HG02973 (cell line): ENCODE measurements around the gene TMEM236.

Source experiments
- ATAC-seq: cut with Tn5 transposase; IDR thresholded peaks from one replicate; pipeline ENCODE4 v1.9.1; 2021; ENCODE audit warnings: moderate library complexity; ENCODE audit not compliant: unreplicated experiment

The TMEM236 gene

GRCh38 chr10:17817316-17817715 is 65.3 kb downstream of the TMEM236 start:
- ATAC-seq = no peak

- ATAC-seq = no peak
Observed at GRCh38 chr10:17817790-17818189, 65.8 kb downstream of the TMEM236 start.

DNA sequence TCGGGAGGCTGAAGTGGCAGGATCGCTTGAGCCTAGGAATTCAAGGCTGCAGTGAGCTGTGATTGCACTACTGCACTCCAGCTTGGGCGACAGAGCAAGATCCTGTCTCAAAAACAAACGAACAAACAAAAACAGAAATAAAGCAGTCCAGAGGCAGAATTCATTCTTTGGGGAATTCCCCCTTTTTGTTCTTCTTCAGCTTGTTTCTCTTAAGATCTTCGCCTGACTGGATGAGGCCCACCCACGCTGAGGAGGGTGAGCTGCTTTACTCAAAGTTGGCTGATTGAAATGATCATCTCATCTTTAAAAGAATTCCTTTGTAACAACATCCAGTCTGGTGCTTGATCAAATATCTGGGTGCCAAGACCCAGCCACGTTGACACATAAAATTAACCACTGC is 67.8 kb downstream of the TMEM236 start:
- ATAC-seq = no peak

- ATAC-seq = no peak
Observed at GRCh38 chr10:17820943-17821342, 68.9 kb downstream of the TMEM236 start.

GRCh38 chr10:17821893-17822292 is 69.9 kb downstream of the TMEM236 start:
- no peak for ATAC-seq

DNA sequence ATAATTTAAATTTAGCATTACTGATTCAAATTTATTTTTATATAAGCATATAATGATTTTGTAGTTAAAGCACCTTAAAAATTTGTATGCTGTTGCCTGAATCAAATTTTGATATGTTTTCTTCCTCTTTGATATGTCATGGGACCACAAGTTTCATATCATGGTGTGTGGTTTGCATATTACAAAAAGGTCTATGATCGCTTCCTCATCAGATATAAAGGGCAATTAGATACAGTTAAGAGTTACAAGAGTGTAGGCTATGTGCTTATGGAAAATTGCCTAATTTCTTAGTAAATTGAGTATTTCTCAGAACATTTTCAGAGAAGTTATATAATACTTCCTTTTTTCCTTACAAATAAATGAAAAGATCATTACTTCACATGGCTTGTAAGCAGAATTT is 79.3 kb downstream of the TMEM236 start:
- no peak for ATAC-seq

DNA sequence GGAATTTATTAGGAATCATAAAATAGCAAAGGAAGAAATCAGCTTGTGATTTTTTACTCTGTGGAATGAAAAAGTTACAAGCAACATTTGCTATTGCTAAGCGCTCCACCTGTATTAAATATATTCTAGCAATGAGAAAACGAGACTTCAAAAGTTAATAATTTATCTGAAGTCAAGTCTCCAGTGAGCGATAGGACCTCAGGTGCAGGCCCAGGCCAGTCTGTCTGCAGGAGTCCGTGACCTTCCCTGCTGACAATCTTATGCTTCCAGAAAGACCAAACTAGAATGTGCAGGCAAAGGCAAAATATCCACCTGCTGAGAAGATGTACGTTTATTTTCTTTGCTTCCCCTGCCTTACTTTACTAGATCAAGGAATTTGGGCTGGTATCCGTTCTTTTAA is 79.9 kb downstream of the TMEM236 start:
- no peak for ATAC-seq

DNA sequence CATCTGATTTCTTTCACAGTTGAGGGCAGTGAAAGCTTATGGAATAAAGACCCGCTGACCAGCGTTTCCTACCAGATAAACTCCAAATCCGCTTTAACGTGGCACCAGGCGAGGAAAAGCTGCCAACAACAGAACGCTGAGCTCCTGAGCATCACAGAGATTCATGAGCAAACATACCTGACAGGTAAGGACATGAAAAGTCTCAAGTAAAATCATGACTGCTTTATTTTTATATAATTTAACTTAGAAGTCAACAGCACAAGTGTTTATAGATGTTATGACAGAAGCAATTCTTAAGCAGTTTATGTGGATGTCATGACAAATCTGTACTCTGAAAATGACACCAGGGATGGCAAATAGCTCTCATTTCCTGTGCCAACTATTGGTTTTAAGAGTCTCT is 81.7 kb downstream of the TMEM236 start:
- ATAC-seq = no peak

GRCh38 chr10:17835688-17836087 is 83.7 kb downstream of the TMEM236 start:
- ATAC-seq = no peak

DNA sequence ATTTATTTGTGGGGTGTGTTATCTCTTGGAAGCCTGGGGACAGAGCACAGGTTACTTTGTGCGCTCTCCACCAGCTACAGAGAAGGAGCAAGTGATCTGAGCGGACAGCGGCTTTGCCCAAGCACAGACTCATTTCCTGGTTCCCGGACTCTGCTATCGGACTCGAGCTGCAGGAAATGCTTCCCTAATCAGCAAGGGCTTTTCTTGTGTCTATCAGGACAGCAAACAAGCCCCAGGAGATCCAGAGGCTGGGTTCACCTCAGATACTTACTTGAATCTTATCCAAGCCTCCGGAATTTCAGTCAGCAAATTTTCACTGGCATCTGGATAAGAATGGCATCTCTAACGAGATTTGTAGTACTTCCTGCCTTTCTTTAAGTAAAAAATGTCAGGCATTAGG is 84.9 kb downstream of the TMEM236 start:
- ATAC-seq = no peak

DNA sequence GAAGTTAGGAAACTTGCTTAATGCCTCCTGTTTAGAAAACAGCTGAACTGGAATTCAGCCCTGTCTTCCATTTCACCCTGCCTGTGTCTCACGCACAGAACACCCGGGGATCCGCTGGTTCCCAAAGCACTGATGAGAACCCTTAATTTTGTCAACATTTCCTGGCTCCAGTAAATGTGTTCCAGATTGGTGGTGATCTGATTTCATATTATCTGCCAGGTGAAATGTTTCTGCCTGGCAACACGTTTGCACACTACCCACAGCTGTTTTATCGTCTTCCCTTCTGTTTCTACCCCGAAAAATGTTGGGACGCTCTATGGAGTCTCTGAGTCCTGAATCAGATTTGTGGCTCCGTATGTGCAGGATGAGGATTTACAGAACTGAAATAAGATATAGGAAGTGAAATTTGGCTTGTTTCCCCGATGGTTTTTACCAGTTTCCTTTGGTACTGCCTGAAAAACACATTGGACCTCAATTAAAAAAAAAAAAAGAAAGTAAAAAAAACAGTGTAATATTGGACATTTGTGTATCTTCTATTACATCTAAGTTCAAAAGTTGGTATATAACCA is 86.2 kb downstream of the TMEM236 start:
- no peak for ATAC-seq

DNA sequence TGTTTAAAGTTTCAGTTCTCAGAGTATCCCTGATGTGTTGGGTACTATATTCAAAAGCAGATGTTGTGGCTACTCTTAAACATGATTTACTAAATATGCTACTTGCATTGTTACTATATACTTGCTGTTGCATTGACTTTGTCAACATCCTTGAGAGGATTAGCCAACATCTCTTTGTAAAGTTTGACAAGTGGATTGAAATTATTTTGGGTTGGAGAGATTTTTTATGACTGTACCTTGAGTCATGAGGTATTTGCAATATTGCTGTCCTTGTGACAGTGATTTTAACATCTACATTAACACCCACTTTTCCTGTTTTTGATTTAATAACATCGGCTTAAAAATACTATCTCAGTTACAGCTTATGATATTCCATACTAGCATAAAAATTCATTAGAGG is 89.0 kb downstream of the TMEM236 start:
- ATAC-seq = no peak

DNA sequence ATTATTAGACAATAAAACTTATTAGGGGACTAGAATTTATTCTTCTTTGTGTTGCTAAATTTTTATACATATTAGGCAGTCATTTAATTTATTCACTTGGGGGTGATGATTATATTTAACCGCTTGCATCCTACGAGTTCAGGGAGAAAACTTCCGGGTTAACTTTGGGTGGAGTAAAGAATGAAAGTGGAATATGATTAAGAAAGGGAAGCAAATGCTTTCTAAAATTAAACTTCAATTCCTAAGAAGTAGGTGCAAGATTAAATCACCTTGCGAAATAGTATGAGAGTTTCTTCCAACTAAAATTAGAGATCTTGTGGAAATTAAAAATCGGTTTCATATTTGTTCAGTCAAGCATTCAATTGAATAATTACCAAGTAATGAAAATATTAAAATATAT is 90.6 kb downstream of the TMEM236 start:
- no peak for ATAC-seq

- ATAC-seq = no peak
Observed at GRCh38 chr10:17847585-17848296, 95.7 kb downstream of the TMEM236 start.

DNA sequence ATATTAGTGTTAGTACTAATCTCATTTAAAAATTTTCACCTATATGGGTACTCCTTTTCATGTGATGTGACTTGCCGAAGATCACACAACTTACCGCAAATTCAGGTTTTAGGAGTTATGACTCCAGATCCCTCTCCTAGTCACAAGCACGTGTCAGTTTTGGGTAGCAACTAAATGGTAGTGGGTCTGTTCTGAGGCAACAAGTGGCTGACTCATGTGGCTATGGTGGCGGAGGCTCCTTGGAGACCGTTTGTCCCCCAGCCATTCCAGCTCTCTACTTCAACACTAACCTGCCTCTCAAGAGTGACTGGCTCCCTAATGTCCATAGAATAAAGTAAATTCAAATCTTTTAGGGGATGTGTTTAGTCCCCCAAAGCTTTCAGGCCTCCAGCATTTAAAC is 96.6 kb downstream of the TMEM236 start:
- no peak for ATAC-seq
